HEK293 (cell line): ENCODE results near the gene CUL3.
"Not testable (repeated sequence)": the region's sequence is repeated elsewhere in the genome, so short reads cannot be mapped to it uniquely, and the experiment has no call there.

Experiments used
- CTCF ChIA-PET: fragments of 350-600 bp; formaldehyde crosslinking; extraction: SDS; loops from one replicate; lab custom pipeline; 2021; ENCODE audit warnings: antibody characterized with exemption; lab: Yijun Ruan, JAX
- POLR2A ChIA-PET: fragments of 300-600 bp; formaldehyde crosslinking; extraction: SDS; loops from one replicate; lab custom pipeline; 2020; ENCODE audit warnings: antibody characterized with exemption, inconsistent platforms; lab: Yijun Ruan, JAX
- H3K27ac ChIP-seq: fragments of 200-500 bp; sonication (Bioruptor generic); 2 replicates; pipeline ENCODE4 v1.5.1; 2014; ENCODE audit warnings: low read depth, low read length, control low read depth, inconsistent platforms; ENCODE audit errors: extremely low read depth
- H3K36me3 ChIP-seq, 2 experiments: fragments of 200-500 bp in 1 of 2; sonication (Bioruptor generic) in 1 of 2; 1 replicate in 1 of 2; 2 replicates in 1 of 2; pipeline ENCODE4 v1.5.1; 2014 to 2017; ENCODE audit warnings: inconsistent platforms in 2 of 2, low read length in 2 of 2; ENCODE audit not compliant: control insufficient read depth in 2 of 2, insufficient read depth in 1 of 2
- H3K4me1 ChIP-seq: fragments of 200-500 bp; sonication (Bioruptor generic); 2 replicates; pipeline ENCODE4 v1.5.1; 2014; ENCODE audit warnings: mild to moderate bottlenecking, low read length, inconsistent platforms; ENCODE audit not compliant: control insufficient read depth, insufficient read depth
- H3K4me3 ChIP-seq: 2 replicates; pipeline ENCODE4 v1.5.1; 2011; ENCODE audit warnings: low read depth, mild to moderate bottlenecking, control low read depth, low read length, moderate library complexity
- H3K9me3 ChIP-seq: fragments of 200-500 bp; sonication (Bioruptor generic); 2 replicates; pipeline ENCODE4 v1.5.1; 2014; ENCODE audit warnings: low read depth, low read length, inconsistent platforms; ENCODE audit not compliant: control insufficient read depth, insufficient read depth
- AEBP2 ChIP-seq: fragments of 450-650 bp; formaldehyde crosslinking; IDR thresholded peaks from 2 replicates; pipeline ENCODE4 v1.5.1; 2016; ENCODE audit warnings: missing biosample characterization, missing genetic modification characterization, borderline replicate concordance
- HOXA7 ChIP-seq: sonication (generic); formaldehyde crosslinking; IDR thresholded peaks from 2 replicates; pipeline ENCODE4 v1.8.1; 2022; ENCODE audit warnings: missing genetic modification reagents, borderline replicate concordance
- MZF1 ChIP-seq: fragments of 450-650 bp; formaldehyde crosslinking; IDR thresholded peaks from 2 replicates; pipeline ENCODE4 v1.5.1; 2017; ENCODE audit warnings: missing biosample characterization, missing genetic modification characterization, borderline replicate concordance
- PRDM1 ChIP-seq: fragments of 450-650 bp; formaldehyde crosslinking; IDR thresholded peaks from 2 replicates; pipeline ENCODE4; 2016; ENCODE audit warnings: missing biosample characterization, missing genetic modification characterization
- TRIM28 ChIP-seq: IDR thresholded peaks from 2 replicates; pipeline ENCODE4 v1.6.1; 2011; ENCODE audit warnings: low read length, control low read depth, borderline replicate concordance
- ZBTB7A ChIP-seq: fragments of 450-650 bp; formaldehyde crosslinking; IDR thresholded peaks from 2 replicates; pipeline ENCODE4 v1.5.1; 2016; ENCODE audit warnings: low read depth, missing biosample characterization, missing genetic modification characterization
- ZFP3 ChIP-seq: fragments of 450-650 bp; formaldehyde crosslinking; IDR thresholded peaks from 2 replicates; pipeline ENCODE4 v1.5.1; 2016; ENCODE audit warnings: low read depth, missing biosample characterization, missing genetic modification characterization
- ZFP69B ChIP-seq: fragments of 450-650 bp; formaldehyde crosslinking; IDR thresholded peaks from 2 replicates; pipeline ENCODE4 v1.5.1; 2016; ENCODE audit warnings: missing biosample characterization, missing genetic modification characterization
- ZNF335 ChIP-seq: fragments of 450-650 bp; formaldehyde crosslinking; conservative IDR thresholded peaks from 2 replicates; pipeline ENCODE4 v1.5.1; 2016; ENCODE audit warnings: missing biosample characterization, missing genetic modification characterization
- ZNF404 ChIP-seq: fragments of 450-650 bp; formaldehyde crosslinking; IDR thresholded peaks from 2 replicates; pipeline ENCODE4 v1.5.1; 2017; ENCODE audit warnings: missing biosample characterization, missing genetic modification characterization
- ZNF423 ChIP-seq: fragments of 450-650 bp; formaldehyde crosslinking; IDR thresholded peaks from 2 replicates; pipeline ENCODE4 v1.5.1; 2016; ENCODE audit warnings: missing biosample characterization, missing genetic modification characterization
- ZNF449 ChIP-seq: fragments of 450-650 bp; formaldehyde crosslinking; IDR thresholded peaks from 2 replicates; pipeline ENCODE4 v1.5.1; 2017; ENCODE audit warnings: missing biosample characterization, mild to moderate bottlenecking, missing genetic modification characterization, moderate library complexity
- ZNF585B ChIP-seq: fragments of 450-650 bp; formaldehyde crosslinking; IDR thresholded peaks from 2 replicates; pipeline ENCODE4 v1.5.1; 2016; ENCODE audit warnings: missing biosample characterization, missing genetic modification characterization
- ZNF596 ChIP-seq: fragments of 450-650 bp; IDR thresholded peaks from 2 replicates; pipeline ENCODE4 v1.5.0; 2018; ENCODE audit warnings: missing biosample characterization, mild to moderate bottlenecking, missing genetic modification characterization, moderate library complexity
- ZNF658 ChIP-seq: fragments of 450-650 bp; formaldehyde crosslinking; IDR thresholded peaks from 2 replicates; pipeline ENCODE4; 2016; ENCODE audit warnings: missing biosample characterization, missing genetic modification characterization
- ZNF692 ChIP-seq: fragments of 450-650 bp; formaldehyde crosslinking; IDR thresholded peaks from 2 replicates; pipeline ENCODE4 v1.5.1; 2016; ENCODE audit warnings: missing biosample characterization, missing genetic modification characterization
- ZSCAN5A ChIP-seq: fragments of 450-650 bp; formaldehyde crosslinking; IDR thresholded peaks from 2 replicates; pipeline ENCODE4 v1.5.1; 2016; ENCODE audit warnings: missing biosample characterization, missing genetic modification characterization

The CUL3 gene

GRCh38 chr2:224523626-224524577, 61.3 kb downstream of the CUL3 start:
- peak; percentile 76 for TF ChIP-seq ZNF449 (tag by site-specific recombination)
- TF ChIP-seq PRDM1, result peak; percentile 90
- no peak for TF ChIP-seq ZNF404 (tag by site-specific recombination)
- TF ChIP-seq TRIM28, result peak; percentile 30; the same call in 1 of the 2 replicates
- no peak for TF ChIP-seq HOXA7 (CRISPR knock-in tag)
- TF ChIP-seq, all 188 proteins: peak for 3
- no peaks in the 10 kb centered on the region for H3K9me3 ChIP-seq
- no peaks in the 10 kb centered on the region; a peak in 1 of 3 replicates for H3K36me3 ChIP-seq
- H3K4me3 ChIP-seq, result no peak overlapping the region
- CTCF ChIA-PET, result interaction anchor here (0.6 to 1.0 kb wide), 4 partner anchors 10 to 155 kb away, joined by 3 to 4 read pairs (median 4); no protein-coding TSS in a partner anchor
- peaks cover 37% of the 10 kb centered on the region for H3K4me1 ChIP-seq
- 0 out of 2 replicates have a peak overlapping the region, but pooled peaks have one; percentile 5 for H3K27ac ChIP-seq
- POLR2A ChIA-PET, result no interaction called here

- H3K4me3 ChIP-seq, POLR2A ChIA-PET, H3K9me3 ChIP-seq, H3K27ac ChIP-seq, H3K36me3 ChIP-seq, CTCF ChIA-PET: not testable (repeated sequence)
- peaks cover 37% of the 10 kb centered on the region for H3K4me1 ChIP-seq
Observed at GRCh38 chr2:224522483-224522882, 62.7 kb downstream of the CUL3 start.

- Histone ChIP-seq H3K36me3 (no peaks in the 10 kb centered on the region; a peak in 1 of 3 replicates), H3K4me1 (peaks cover 26% of the 10 kb centered on the region), H3K27ac (no peak overlapping the region), H3K9me3 (no peaks in the 10 kb centered on the region), H3K4me3 (no peak overlapping the region)
- ChIA-PET CTCF (interaction anchor here (1.0 kb wide), 1 partner anchor 9 kb away, joined by 4 read pairs; no protein-coding TSS in a partner anchor), POLR2A (interaction anchor here (1.0 kb wide), 1 partner anchor 66 kb away, joined by 3 read pairs; no protein-coding TSS in a partner anchor)
- TF ChIP-seq ZNF423 (tag by site-specific recombination), result no peak
- TF ChIP-seq ZNF692 (tag by site-specific recombination), result 0 out of 2 replicates have a peak, but pooled peaks have one; percentile 52
Observed at GRCh38 chr2:224520064-224520463, 65.1 kb downstream of the CUL3 start.

- Histone ChIP-seq H3K4me1 (peaks cover 15% of the 10 kb centered on the region), H3K36me3 (peaks cover 0 to under 1% of the 10 kb centered on the region in 2 experiments; a peak in 2 of 3 replicates), H3K9me3 (no peaks in the 10 kb centered on the region), H3K4me3 (no peak overlapping the region), H3K27ac (no peak overlapping the region)
- no peak for TF ChIP-seq AEBP2 (tag by site-specific recombination)
- no peak for TF ChIP-seq ZNF585B
- TF ChIP-seq ZBTB7A, result no peak
- TF ChIP-seq ZFP69B (tag by site-specific recombination), result no peak
- TF ChIP-seq ZNF658 (tag by site-specific recombination), result no peak
- TF ChIP-seq MZF1 (tag by site-specific recombination), result no peak
- TF ChIP-seq ZNF335 (tag by site-specific recombination), result no peak
- TF ChIP-seq ZSCAN5A (tag by site-specific recombination), result no peak
- TF ChIP-seq ZNF596, result no peak
- no peak for TF ChIP-seq ZFP3 (tag by site-specific recombination)
- no peak for TF ChIP-seq HOXA7 (CRISPR knock-in tag)
- POLR2A ChIA-PET, result no interaction called here
- CTCF ChIA-PET, result no interaction called here
Observed at GRCh38 chr2:224518806-224519580, 66.2 kb downstream of the CUL3 start.
